AG20443 (cell line): ENCODE results near the gene RHOV.

ENCODE experiments used
- DNase-seq: peaks from one replicate; pipeline ENCODE4 v3.0.0; 2012; ENCODE audit warnings: low spot score, mixed read lengths

RHOV gene

GRCh38 chr15:40845036-40845435 is 29.0 kb downstream of the RHOV start:
- no peak for DNase-seq

GRCh38 chr15:40844696-40845030 is 29.4 kb downstream of the RHOV start:
- DNase-seq = peak; percentile 52

GRCh38 chr15:40843885-40844695 is 29.9 kb downstream of the RHOV start, which contains the start of gene SPINT1:
Gene SPINT1, plus strand, starts transcription at chr15:40844048. Its CDS starts 507 bp downstream, at chr15:40844555.
- peak; percentile 49 for DNase-seq

DNA sequence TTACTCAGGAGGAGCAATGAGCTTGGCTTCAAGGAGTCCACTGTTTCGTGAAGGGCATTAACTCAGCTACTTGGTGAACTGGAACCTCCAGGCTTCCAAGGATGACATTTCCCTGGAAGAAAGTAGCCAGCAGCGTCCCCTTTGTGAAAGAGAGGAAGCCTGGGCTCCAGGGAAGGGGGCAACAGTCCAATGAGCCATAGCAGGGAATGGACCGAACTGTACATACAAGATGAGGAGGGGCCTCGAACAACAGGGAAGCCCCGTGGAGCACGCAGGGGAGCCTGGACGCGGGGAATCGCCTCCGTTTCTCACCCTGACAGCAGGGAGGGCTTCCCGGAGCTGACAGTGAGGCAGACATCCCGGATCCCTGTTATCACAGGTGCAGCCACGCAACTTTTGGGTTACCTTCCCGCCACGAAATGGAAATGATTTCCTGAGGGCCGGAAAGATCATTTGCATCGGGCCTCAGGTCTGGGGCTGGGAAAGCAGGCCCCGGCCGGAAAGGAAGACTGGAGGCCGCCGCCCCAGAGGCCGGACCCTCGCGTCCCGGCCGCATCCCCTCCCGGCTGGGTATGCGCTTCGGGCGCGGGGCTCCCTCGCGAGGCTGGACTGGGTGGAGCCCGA is 30.7 kb downstream of the RHOV start:
- DNase-seq = peak; percentile 9

- DNase-seq = no peak
Measured at GRCh38 chr15:40841741-40842140, 32.3 kb downstream of the RHOV start.

GRCh38 chr15:40838756-40839155 is 35.3 kb downstream of the RHOV start:
- DNase-seq = peak; percentile 42

DNA sequence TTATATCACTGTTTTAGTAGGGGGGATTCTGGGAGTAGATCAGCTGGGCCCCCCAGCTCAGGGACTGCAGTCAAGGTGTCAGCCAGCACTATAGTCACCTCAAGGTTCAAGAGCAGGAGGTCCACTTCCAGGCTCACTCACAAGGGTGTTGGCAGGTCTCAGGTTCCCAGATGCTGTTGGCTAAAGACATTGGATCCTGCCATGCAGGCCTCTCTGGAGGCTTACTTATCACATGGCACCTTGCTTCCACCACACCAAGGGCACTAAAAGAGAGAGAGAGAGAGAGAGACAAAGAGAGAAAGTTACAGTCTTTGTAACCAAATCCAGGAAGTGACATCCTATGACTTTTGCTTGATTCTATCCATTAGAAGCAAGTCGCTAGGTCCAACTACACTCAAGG is 38.0 kb downstream of the RHOV start:
- DNase-seq = no peak

- no peak for DNase-seq
Measured at GRCh38 chr15:40832903-40833302, 41.1 kb downstream of the RHOV start.

- DNase-seq = no peak
Measured at GRCh38 chr15:40831861-40832260, 42.2 kb downstream of the RHOV start.

DNA sequence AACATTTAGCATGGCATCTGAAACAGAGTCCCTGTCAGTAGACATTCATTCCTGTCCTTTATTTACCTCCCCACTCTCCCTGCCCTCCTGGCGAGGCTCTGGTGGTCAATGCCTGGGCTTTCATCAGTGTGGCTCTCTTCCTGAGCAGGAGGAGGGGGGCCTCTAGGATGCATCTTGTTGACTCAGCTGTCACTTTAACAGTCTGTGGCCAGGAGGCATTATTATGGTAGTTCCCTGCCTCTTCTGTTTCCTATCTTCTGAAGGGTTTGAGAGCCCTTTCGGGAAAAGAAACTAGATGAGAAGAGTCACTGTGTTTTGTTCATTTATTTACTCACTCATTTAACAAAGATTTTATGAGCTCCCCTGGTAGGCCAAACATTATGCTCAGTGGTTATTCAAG is 43.1 kb downstream of the RHOV start:
- no peak for DNase-seq

- no peak for DNase-seq
Measured at GRCh38 chr15:40829115-40829514, 44.9 kb downstream of the RHOV start.

DNA sequence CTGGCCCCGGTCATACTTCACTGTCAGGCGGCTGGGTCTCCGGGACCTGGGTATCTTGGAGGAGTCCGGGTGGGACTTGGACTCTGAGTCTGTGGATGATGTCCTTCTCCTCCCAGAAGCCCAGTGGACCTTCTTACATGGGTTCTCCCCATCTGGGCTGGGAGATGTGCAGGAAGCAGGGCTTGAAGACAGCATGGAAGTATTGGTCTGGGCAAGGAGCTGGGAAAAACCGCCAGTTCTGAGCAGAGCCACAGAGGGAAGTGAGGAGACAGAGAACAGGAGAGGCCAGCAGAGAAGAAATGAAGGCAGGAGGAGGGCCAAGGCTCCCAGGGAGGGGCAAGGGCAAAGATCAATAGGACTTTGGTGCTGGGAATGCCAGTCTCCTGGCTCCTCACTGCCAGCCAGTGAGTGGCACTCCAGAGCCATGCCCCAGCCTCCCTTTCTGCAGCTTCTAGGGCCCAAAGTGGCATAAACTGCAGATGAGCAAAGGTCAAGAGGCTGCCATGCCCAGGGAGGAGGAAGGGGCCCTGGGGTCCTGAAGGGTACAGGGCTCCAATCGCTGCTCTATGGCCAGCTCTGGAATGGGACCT is 45.5 kb downstream of the RHOV start, which contains the start of gene PPP1R14D:
Gene PPP1R14D, minus strand, starts transcription at position 262 of the 590 bp plus-strand sequence. Its CDS starts 67 bp downstream, at position 195.
- no peak for DNase-seq

DNA sequence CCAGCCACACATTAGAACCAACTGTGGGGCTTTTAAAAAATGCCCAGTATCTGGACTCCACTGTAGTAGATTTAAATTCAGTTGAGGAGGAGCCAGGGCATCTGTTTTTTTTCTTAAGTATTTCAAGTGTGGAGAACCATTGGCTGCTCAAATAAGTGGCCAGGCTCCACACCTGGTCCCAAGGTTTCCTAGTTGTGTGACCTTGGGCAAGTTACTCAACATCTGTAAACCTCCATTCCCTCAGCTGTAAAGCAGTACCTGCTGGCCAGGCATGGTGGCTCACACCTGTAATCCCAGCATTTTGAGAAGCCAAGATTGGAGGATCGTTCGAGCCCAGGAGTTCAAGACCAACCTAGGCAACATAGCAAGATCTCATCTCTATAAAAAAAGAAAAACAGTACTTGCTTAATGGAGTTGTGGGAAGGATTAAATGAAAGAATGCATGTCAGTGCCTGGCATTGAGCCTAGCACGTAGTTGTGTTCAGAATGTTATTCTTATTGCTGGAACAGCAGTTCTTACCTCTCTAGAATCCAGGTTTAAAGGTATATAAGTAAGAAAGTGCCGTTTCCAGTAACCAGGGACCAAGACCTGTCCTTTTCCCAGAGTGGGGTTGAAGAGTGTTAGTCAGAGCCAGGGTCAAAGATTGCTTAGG is 47.5 kb downstream of the RHOV start:
- DNase-seq = no peak

- peak; percentile 31 for DNase-seq
Measured at GRCh38 chr15:40825661-40826422, 48.2 kb downstream of the RHOV start.

DNA sequence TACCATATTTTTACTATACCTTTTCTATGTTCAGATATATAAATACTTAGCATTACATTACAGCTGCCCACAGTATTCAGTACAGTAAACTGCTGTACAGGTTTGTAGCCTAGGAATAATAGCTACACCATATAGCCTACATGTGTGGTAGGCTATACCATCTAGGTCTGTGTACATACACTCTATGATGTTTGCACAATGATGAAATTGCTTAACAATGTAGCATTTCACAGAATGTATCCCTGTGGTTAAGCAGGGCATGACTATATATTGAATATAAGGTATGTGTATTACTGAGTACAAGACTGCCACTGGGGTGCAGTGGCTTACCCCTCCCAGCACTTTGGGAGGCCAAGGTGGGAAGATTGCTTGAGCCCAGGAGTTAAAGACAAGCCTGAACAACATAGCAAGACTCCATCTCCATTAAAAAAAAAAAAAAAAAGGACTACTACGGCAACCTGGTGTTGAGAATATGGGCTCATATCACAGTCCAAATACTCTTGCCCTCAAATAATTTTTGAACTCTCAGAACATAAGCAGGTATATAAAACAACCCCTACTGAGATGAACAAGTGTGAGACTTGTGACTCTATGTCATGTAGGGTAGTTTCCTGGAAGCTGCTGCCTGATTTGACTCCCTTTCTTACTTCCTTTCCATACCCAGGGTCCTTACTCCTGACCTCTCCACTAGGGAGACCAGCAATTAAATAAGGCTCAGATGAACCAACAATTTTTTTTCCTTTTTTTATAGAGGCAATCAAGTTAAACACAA is 50.3 kb downstream of the RHOV start:
- DNase-seq = no peak
